GM18499 (cell line): ENCODE measurements around the gene TTF1.
"Not testable (repeated sequence)": the region's sequence is repeated elsewhere in the genome, so short reads cannot be mapped to it uniquely, and the experiment has no call there.

Source experiments
- ATAC-seq: cut with Tn5 transposase; IDR thresholded peaks from one replicate; pipeline ENCODE4 v1.9.1; 2021; ENCODE audit warnings: moderate number of reproducible peaks; ENCODE audit not compliant: insufficient read depth, unreplicated experiment

Gene TTF1

GRCh38 chr9:132414731-132415130, 8.1 kb upstream of the TTF1 start:
- ATAC-seq, result no peak

DNA sequence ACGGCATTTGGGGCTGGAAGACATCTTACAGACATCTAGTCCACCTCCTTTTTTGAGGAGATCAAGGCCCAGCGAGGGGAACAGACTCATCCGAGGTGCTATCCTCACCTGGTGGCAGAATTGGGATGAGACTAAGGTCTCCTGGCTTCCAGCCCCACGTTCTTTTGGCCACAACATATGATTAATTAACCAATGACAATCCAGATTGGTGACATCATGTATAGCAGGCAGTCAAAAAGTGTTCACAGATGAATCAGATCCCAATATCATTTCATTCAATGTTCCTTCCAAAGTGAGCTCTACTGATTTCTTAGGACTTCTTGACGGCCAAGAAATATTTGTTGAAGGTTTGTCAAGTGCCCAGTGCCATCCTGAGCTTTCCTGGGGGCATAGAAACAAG, 7.3 kb upstream of the TTF1 start:
- ATAC-seq, result no peak

- no peak for ATAC-seq
Observed at GRCh38 chr9:132412089-132412488, 5.4 kb upstream of the TTF1 start.

- no peak for ATAC-seq
Observed at GRCh38 chr9:132411091-132411508, 4.5 kb upstream of the TTF1 start.

GRCh38 chr9:132410642-132411041, 4.0 kb upstream of the TTF1 start:
- ATAC-seq, result no peak

GRCh38 chr9:132409828-132410528, 3.3 kb upstream of the TTF1 start, which contains the start of gene CFAP77:
TSS of gene CFAP77 (plus strand) at chr9:132410211. CDS start at chr9:132410272, 61 bp downstream.
- no peak for ATAC-seq

GRCh38 chr9:132408521-132408920, 1.9 kb upstream of the TTF1 start:
- no peak for ATAC-seq

GRCh38 chr9:132407196-132407595, 556 bp upstream of the TTF1 start:
- ATAC-seq, result no peak

DNA sequence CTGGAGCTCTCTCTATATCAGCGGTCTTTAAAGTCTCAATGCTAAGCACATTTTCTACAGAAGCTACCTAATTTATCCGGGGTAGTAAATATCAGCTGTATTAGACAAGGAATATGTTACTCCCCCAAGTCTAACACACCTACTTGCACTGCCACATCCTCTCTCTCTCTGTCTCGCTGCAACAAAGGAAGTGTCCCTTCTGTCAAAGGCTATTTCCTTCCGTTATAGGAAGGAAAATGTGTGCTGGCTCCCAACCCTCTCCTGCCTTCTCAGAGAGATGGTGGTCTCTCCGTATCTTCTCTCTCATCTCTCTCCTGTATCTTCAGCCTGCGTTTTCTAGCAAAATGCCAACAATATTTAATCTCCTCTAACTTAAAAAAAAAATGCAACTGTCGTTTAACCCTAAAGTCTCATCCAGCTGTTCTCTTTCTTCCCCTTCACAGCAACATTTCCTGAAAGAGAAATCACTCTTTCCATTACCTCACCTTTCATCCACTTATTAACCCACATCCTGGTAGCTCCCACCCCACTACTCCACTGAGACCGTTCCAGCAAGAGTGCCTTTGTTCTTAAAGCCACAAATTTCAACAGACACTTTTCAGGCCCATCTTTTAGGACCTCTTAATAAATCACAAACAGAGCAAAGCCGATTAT, 2.3 kb downstream of the TTF1 start:
- ATAC-seq, result no peak

DNA sequence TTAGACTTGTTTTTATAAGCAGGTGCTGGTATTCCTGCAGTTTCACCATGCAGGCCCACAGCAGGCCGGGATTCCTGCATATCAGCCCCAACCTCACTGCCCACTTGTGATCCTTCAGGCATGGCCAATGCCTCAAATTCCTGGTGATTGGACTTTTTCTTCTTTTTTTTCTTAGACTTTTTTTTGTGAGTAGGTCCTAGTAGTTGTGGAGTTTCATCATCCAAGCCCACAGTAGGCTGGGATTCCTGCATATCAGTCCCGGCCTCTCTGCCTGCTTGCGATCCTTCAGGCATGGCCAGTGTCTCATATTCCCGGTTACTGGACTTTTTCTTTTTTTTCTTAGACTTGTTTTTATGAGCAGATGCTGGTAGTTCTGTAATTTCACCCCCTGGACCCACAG, 4.8 kb downstream of the TTF1 start:
- no peak for ATAC-seq

DNA sequence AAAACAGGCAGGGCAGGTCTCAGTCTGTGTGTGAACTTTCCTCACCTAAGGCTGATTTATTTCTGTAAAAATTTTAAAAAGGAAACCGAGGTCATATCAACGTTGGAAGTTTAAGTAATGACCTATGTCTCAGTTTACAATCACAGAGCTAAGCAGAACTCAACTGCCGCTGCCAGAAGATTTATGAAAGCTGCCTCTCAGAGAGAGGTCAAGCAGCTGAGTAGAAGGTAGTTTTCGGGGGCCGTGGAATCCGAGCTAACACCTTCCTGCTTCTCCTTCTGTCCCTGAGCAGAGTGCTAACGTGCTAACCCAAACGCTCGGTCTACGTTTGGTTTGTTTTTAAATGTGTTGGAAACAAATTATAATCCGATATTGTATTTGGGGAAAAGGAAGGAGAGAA, 11.1 kb downstream of the TTF1 start:
- no peak for ATAC-seq

- ATAC-seq, result no peak
Observed at GRCh38 chr9:132391449-132391848, 15.2 kb downstream of the TTF1 start.

GRCh38 chr9:132390966-132391365, 15.7 kb downstream of the TTF1 start:
- no peak for ATAC-seq

DNA sequence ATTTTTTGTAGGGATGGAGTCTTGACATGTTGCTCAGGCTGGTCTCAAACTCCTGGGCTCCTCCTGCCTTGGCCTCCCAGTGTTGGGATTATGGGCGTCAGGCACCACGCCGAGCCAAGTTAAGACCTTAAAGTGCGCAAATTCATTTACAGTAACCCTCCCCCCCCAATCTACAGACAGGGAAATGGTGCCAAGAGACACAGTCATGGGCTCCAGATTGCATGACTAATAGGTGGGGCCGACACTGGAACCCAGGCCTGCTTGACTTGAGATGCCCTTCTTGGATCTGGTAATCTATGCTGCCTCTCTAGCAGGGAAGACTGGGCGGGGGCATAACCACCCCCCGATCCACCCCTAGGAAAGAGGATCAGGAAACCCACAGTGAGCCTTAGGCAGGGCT, 19.5 kb downstream of the TTF1 start:
- no peak for ATAC-seq

DNA sequence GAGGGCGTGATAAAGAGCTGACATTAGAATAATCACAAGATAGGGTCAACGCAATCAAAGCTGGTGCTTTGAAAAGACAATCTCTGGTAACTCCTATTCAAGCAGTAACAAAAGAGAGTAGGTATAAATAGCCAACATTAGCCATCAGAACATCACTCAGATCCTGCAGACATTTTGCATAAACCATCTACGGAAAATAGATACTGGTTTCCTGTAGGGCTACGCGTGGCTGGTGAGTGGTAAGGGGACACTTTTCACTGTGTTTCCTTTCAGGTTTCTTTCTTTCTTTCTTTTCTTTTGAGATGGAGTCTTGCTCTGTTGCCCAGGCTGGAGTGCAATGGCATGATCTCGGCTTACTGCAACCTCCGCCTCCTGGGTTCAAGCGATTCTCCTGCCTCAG, 22.3 kb downstream of the TTF1 start:
- no peak for ATAC-seq

DNA sequence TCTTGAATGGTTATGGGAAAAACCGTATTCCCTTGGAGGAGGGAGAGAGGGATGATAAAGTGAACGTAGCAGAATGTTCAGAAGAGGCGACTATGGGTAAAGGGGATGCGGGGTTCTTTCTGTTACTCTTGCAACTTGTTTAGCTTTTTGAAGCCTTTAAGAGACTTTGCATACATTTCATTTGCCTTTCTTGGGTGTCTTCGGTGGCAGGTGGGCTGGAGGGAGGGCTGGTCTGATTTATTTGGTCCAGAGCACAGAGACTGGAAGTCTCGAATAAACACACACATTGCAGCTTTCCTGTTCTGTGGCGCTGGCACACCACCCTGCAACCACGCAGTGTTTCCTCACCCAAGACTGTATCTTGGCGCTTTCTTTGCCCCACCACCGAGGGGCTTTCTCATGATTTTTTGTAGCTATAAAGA, 23.2 kb downstream of the TTF1 start:
- ATAC-seq, result no peak

DNA sequence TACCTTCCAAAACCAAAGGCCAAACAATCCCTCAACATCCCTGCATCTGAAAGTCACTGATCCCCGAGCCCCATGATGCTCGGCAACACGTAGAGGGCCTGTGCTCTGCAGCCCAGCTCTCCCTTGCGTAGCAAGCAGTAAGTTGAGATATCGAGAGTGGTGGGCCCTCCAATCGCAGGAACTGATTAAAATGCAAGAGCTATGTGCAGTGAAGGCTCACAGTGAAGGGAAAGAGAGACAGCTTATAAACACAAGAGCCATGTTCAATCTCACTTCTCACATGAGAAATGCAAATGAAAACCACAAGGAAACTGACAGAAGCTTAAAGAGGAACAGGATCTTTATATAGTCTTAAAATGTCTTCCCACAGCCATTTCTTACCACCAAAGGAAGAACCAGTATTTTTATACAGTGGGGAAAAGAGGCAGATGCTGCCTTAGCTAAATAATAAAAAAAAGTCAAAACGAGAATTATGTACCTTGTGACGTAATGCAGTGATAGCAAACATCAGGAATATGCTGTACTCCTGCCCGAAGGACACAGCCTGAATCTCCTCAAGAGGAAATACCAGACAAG, 24.6 kb downstream of the TTF1 start:
- peak; percentile 53 for ATAC-seq

GRCh38 chr9:132378416-132378815, 28.2 kb downstream of the TTF1 start:
- not testable (repeated sequence) for ATAC-seq

GRCh38 chr9:132377769-132378168, 28.9 kb downstream of the TTF1 start:
- not testable (repeated sequence) for ATAC-seq

DNA sequence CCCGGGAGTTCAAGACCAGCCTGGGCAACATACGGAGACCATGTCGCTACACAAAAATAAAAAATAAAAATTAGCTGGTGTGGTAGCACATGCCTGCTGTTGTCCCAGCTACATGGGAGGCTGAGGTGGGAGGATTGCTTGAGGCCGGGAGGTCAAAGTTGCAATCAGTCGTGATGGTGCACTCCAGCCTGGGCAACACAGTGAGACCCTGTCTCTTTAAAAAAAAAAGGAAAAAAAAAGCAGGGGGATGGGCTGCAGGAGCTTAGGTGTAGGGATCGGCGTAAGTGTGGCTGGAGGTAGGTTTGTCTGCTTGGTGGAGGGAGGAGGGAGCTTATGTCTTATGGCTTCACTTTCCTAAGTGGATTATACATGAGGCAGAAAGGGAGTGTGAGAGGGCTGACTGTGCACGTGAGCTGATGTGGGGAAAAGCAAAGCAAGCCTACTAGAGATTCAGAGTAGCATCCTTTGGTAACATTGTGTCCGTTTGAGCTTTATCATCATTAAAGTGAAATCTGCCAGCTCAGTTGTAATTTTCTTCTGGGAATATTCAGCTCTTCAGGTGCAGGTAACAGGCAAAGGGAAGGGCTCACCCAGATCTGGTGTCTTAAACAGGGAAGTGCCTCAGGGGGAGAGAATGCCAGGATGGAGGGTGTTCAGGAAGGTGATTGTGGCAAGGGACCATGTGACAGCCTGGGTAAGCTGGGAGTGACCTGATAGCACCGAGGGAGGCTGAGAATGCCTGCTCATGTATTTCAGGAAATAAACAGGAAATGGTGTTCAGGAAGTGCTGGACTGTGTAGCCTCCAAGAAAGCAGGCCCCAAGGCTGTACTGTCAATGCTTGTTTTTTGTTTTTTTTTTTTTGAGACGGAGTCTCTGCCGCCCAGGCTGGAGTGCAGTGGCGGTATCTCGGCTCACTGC, 34.2 kb downstream of the TTF1 start:
- no peak for ATAC-seq

DNA sequence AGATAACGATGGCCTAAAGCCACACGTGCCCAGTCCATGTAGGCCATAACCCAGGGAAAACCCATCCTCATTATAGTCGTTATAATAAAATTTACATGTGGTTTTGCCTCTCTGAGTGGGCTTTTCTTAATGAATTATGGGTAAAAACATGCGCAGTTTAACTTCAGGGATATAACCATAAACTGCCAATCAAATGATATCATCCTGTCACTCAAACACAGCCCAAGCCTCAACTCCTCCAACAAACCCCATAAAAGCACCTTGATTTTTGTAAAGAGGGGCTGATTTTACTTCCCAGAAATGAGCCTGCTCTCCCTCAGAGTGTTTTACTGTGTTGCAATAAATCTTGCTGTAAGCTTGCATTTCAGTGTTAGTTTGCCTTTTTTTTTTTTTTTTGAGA, 36.0 kb downstream of the TTF1 start:
- ATAC-seq, result no peak
